ENCODE data around the gene PSENEN.

The PSENEN gene

GRCh38 chr19:35745328-35746086 lies at the start of gene PSENEN, which contains the start of gene U2AF1L4:
TSS of gene PSENEN (plus strand) at chr19:35745651. CDS start at chr19:35745931, 280 bp downstream.
TSS of gene U2AF1L4 (minus strand) at chr19:35745418. CDS start at chr19:35745391, 27 bp downstream.
- in situ Hi-C loops (cut with MboI; ENCODE audit: low sequenced_read_pairs): no loop called here

- in situ Hi-C loops (cut with MboI; ENCODE audit: low sequenced_read_pairs): no loop called here
Measured at GRCh38 chr19:35695895-35696422, 49.5 kb upstream of the PSENEN start.

GRCh38 chr19:35696835-35697234 lies 48.6 kb upstream of the PSENEN start:
- in situ Hi-C loops (cut with MboI; ENCODE audit: low sequenced_read_pairs): no loop called here

- in situ Hi-C loops (cut with MboI; ENCODE audit: low sequenced_read_pairs): no loop called here
Measured at GRCh38 chr19:35702223-35703012, 43.0 kb upstream of the PSENEN start.

- in situ Hi-C loops (cut with MboI; ENCODE audit: low sequenced_read_pairs): no loop called here
Measured at GRCh38 chr19:35703343-35703742, 42.1 kb upstream of the PSENEN start.

- in situ Hi-C loops (cut with MboI; ENCODE audit: low sequenced_read_pairs): no loop called here
Measured at GRCh38 chr19:35704218-35704617, 41.2 kb upstream of the PSENEN start, which contains the start of gene ZBTB32. TSS of gene ZBTB32 (plus strand) at chr19:35704558. CDS start at chr19:35714627, 10,069 bp downstream.

GRCh38 chr19:35708391-35708790 lies 37.1 kb upstream of the PSENEN start:
- in situ Hi-C loops (cut with MboI; ENCODE audit: low sequenced_read_pairs): no loop called here

GRCh38 chr19:35710784-35711723 lies 34.4 kb upstream of the PSENEN start:
- in situ Hi-C loops (cut with MboI; ENCODE audit: low sequenced_read_pairs): no loop called here

- in situ Hi-C loops (cut with MboI; ENCODE audit: low sequenced_read_pairs): no loop called here
Measured at GRCh38 chr19:35712567-35713505, 32.6 kb upstream of the PSENEN start.

- in situ Hi-C loops (cut with MboI; ENCODE audit: low sequenced_read_pairs): no loop called here
Measured at GRCh38 chr19:35713506-35713850, 32.0 kb upstream of the PSENEN start.

GRCh38 chr19:35713904-35714495 lies 31.5 kb upstream of the PSENEN start:
- in situ Hi-C loops (cut with MboI; ENCODE audit: low sequenced_read_pairs): no loop called here

- in situ Hi-C loops (cut with MboI; ENCODE audit: low sequenced_read_pairs): no loop called here
Measured at GRCh38 chr19:35714601-35715354, 30.7 kb upstream of the PSENEN start.

- in situ Hi-C loops (cut with MboI; ENCODE audit: low sequenced_read_pairs): no loop called here
Measured at GRCh38 chr19:35715355-35715809, 30.1 kb upstream of the PSENEN start.

- in situ Hi-C loops (cut with MboI; ENCODE audit: low sequenced_read_pairs): no loop called here
Measured at GRCh38 chr19:35715981-35716800, 29.3 kb upstream of the PSENEN start.

GRCh38 chr19:35716801-35717664 lies 28.4 kb upstream of the PSENEN start:
- in situ Hi-C loops (cut with MboI; ENCODE audit: low sequenced_read_pairs): no loop called here

GRCh38 chr19:35717665-35718344 lies 27.6 kb upstream of the PSENEN start, which contains the start of gene KMT2B:
TSS of gene KMT2B (plus strand) at chr19:35718003. CDS start at chr19:35718019, 16 bp downstream.
- in situ Hi-C loops (cut with MboI; ENCODE audit: low sequenced_read_pairs): no loop called here
